Glutamatergic neuron (in vitro differentiated cells): ENCODE measurements around the gene JCAD. TPM values are rescaled to one million over a fixed set of nuclear protein-coding genes. Genes with fewer than 3 reads are reported as not detected.

Source experiments
- DNase-seq: peaks from one replicate; pipeline ENCODE4 v3.0.0; 2022
- H3K27ac Mint-ChIP-seq: one replicate; pipeline ENCODE4 v1.8.0; 2020; ENCODE audit warnings: mild to moderate bottlenecking, mixed read lengths, inconsistent platforms; ENCODE audit not compliant: unreplicated experiment
- H3K27me3 Mint-ChIP-seq: one replicate; pipeline ENCODE4 v1.8.0; 2020; ENCODE audit warnings: mild to moderate bottlenecking, moderate library complexity, mixed read lengths, inconsistent platforms; ENCODE audit not compliant: unreplicated experiment
- H3K36me3 Mint-ChIP-seq: one replicate; pipeline ENCODE4 v1.8.0; 2020; ENCODE audit warnings: mild to moderate bottlenecking, mixed read lengths, inconsistent platforms; ENCODE audit not compliant: unreplicated experiment
- H3K4me1 Mint-ChIP-seq: one replicate; pipeline ENCODE4 v1.8.0; 2020; ENCODE audit warnings: mild to moderate bottlenecking, low read depth, mixed read lengths, inconsistent platforms; ENCODE audit not compliant: unreplicated experiment
- H3K4me3 Mint-ChIP-seq: one replicate; pipeline ENCODE4 v1.8.0; 2020; ENCODE audit warnings: mild to moderate bottlenecking, mixed read lengths, inconsistent platforms; ENCODE audit not compliant: unreplicated experiment
- H3K9me3 Mint-ChIP-seq: one replicate; pipeline ENCODE4 v1.8.0; 2020; ENCODE audit warnings: mild to moderate bottlenecking, moderate library complexity, mixed read lengths, inconsistent platforms; ENCODE audit not compliant: unreplicated experiment
- CTCF ChIP-seq: fragments of 200-600 bp; sonication (generic); IDR thresholded peaks from one replicate; pipeline ENCODE4 v1.5.0; 2021; ENCODE audit not compliant: partially characterized antibody, unreplicated experiment
- total RNA-seq: library from RNA; stranded (reverse); fragmentation: NEBNext Ultra II Directional; extraction: Animal tissue kit (Norgen Biotek cat#: 25700); gene quantifications from one replicate; pipeline ENCODE4 v1.2.1, GENCODE V29; 2021; ENCODE audit not compliant: unreplicated experiment

Gene JCAD
- total RNA-seq, 1 donor from 2014 or later, result 0.32 TPM

DNA sequence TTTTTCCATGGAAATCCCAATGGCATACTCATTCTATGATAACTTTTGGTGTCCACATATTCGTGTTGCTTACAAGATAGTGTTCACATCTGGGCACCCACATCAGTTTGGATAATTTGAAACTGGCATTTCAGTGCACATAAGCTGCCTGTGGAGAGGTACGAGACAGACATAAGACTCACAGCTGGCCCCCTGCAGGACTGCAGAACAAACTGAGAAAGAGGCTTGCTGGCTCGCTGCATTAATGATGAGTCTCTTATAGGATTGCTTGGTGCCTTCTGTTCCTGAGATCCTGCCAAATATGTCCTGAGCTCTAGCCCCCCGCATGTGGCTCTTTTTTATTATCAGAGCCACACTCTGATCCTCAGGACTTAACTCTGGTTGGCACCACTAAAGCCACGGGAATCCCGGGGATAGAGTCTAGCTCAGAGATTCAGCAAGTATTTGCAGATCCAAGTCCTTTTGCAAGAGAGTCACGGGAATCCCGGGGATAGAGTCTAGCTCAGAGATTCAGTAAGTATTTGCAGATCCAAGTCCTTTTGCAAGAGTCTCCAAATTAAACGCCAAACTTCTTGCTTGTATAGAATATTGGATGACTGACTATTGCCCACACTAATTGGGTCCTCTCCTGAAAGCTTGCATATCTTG is 34.0 kb upstream of the JCAD start:
- Mint-ChIP-seq H3K4me1 (peaks cover 14% of the 10 kb centered on the region), H3K27me3 (peaks cover 4% of the 10 kb centered on the region), H3K36me3 (peaks cover 10% of the 10 kb centered on the region), H3K4me3 (no peak overlapping the region), H3K27ac (no peak overlapping the region), H3K9me3 (peaks cover 5% of the 10 kb centered on the region)
- no peak for DNase-seq
- TF ChIP-seq CTCF, result no peak

DNA sequence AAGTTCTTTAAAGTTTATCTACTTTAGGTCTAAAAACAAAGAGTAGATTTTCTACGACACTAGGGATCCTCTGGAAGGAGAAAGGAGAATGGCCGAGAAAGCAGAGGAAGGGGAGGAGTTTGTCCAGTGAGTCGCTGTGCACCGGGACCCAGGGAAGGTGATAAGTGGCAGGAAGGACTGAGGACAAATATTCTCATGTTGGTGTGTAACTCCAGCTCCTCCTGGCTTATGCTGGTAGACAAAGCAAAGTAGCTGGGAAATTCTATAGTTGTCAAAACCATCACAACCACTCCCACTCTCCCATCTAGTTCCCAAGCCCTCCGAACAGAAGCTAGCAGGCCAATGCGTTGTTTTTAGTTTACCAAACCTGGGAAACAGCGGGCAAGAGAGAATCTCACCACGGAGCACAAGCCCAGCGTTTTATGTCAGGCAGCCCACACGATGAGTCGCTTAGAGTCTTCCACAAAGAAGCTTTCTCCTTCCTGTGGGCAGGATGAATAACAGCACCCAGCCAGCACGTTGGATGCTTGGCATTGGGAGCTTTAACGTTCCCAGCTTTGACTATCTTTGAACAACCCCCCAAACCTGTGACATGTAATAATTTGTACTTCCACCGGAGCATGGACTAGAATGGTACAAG is 32.9 kb upstream of the JCAD start:
- Mint-ChIP-seq H3K4me1 (peaks cover 14% of the 10 kb centered on the region), H3K4me3 (no peak overlapping the region), H3K36me3 (peaks cover 10% of the 10 kb centered on the region), H3K27ac (no peak overlapping the region), H3K9me3 (peaks cover 5% of the 10 kb centered on the region), H3K27me3 (peaks cover 4% of the 10 kb centered on the region)
- TF ChIP-seq CTCF, result no peak
- no peak for DNase-seq

GRCh38 chr10:30091136-30091535 is 31.8 kb upstream of the JCAD start:
- Mint-ChIP-seq H3K9me3 (peaks cover 5% of the 10 kb centered on the region), H3K36me3 (peaks cover 10% of the 10 kb centered on the region), H3K4me3 (no peak overlapping the region), H3K27me3 (peaks cover 4% of the 10 kb centered on the region), H3K4me1 (peaks cover 14% of the 10 kb centered on the region), H3K27ac (no peak overlapping the region)
- no peak for DNase-seq
- TF ChIP-seq CTCF, result no peak

DNA sequence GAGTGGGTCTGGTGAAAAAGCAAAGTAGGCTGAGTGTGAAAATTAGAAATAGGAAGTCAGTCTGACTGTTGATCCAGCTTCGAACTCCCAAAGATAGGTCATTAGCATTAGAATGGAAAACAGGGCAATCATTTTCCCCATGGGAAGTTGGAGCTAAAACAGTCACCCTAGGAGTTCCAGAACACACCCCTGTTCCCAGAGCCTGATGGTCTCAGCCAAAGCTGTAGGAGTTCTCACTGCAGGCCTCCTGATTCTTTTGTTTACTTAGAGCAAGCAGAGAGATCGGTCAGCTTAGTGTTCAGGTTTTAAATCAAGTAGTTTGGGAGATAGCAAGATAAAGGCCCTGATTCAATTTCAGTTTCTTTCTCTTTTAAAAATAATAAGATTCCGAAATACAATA is 28.8 kb upstream of the JCAD start:
- Mint-ChIP-seq H3K9me3 (peaks cover 5% of the 10 kb centered on the region), H3K4me3 (no peak overlapping the region), H3K27me3 (peaks cover 1% of the 10 kb centered on the region), H3K4me1 (peaks cover 5% of the 10 kb centered on the region), H3K27ac (peak overlapping the region; percentile 10), H3K36me3 (no peaks in the 10 kb centered on the region)
- no peak for TF ChIP-seq CTCF
- no peak for DNase-seq

GRCh38 chr10:30083934-30084333 is 24.5 kb upstream of the JCAD start:
- no peak overlapping the region for H3K27ac Mint-ChIP-seq
- no peak overlapping the region for H3K4me3 Mint-ChIP-seq
- peaks cover under 1% of the 10 kb centered on the region for H3K9me3 Mint-ChIP-seq
- no peak for DNase-seq
- TF ChIP-seq CTCF, result no peak
- H3K4me1 Mint-ChIP-seq, result no peaks in the 10 kb centered on the region
- H3K36me3 Mint-ChIP-seq, result no peaks in the 10 kb centered on the region
- H3K27me3 Mint-ChIP-seq, result no peaks in the 10 kb centered on the region
